Fibroblast of mammary gland (primary cell): Measurements from ENCODE around the gene CGREF1.

Source experiments
- DNase-seq: peaks from one replicate; pipeline ENCODE4 v3.0.0-alpha.2; 2010; ENCODE audit warnings: low read depth
- H3K4me3 ChIP-seq: 2 replicates; pipeline ENCODE4 v1.5.1; 2011; ENCODE audit warnings: low read depth, mild to moderate bottlenecking, low read length, moderate library complexity; ENCODE audit not compliant: control insufficient read depth
- TF ChIP-seq, protein P1 (sequence below): conservative IDR thresholded peaks from 2 replicates; pipeline ENCODE4 v1.5.1; 2011; ENCODE audit warnings: low read depth, low read length, inconsistent platforms; ENCODE audit not compliant: control insufficient read depth, insufficient read depth

CGREF1 gene, protein sequence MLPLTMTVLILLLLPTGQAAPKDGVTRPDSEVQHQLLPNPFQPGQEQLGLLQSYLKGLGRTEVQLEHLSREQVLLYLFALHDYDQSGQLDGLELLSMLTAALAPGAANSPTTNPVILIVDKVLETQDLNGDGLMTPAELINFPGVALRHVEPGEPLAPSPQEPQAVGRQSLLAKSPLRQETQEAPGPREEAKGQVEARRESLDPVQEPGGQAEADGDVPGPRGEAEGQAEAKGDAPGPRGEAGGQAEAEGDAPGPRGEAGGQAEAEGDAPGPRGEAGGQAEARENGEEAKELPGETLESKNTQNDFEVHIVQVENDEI

DNA sequence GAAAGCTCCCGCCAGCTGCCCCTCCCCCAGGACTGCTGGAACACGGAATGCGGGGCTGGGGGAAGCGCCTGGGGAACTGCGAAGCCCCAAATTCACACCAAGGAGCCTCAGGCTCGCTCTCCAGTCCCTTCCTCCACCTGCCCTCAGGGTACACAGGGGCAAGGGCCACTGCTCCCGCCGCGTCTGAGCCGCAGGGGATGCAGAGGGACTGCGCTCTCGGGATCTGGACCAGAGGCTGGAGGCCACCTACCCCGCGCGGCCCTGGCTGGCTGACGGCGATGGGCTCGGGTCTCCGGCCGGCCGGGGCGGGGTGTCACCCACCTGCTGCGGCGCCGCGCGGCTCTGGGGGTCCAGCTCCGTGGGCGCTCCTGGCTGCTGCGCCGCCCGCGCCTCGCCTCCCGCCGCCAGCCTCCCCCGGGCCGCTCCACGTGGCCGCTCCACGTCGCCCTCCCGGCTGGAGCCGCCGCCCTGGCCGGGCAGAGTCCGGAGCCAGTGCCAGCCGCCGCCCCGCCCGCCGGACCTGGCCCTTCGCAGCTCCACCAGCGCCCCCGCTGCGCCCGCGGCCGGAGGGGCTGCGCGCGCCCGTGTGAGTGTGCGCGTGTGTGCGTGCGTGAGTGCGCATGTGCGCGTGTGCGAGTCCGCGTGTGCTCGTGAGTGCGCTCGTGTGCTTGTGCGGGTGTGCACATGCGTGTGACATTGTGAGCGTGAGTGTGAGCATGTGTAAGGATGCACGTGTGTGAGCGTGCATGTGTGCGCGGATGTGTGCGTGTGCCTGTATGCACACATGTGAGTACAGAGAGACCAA lies at the start of gene CGREF1:
TSS of gene CGREF1 (minus strand) at position 604 of the 805 bp plus-strand sequence. CDS start 14,762 bp downstream, outside the sequence.
- TF ChIP-seq, protein P1, sequence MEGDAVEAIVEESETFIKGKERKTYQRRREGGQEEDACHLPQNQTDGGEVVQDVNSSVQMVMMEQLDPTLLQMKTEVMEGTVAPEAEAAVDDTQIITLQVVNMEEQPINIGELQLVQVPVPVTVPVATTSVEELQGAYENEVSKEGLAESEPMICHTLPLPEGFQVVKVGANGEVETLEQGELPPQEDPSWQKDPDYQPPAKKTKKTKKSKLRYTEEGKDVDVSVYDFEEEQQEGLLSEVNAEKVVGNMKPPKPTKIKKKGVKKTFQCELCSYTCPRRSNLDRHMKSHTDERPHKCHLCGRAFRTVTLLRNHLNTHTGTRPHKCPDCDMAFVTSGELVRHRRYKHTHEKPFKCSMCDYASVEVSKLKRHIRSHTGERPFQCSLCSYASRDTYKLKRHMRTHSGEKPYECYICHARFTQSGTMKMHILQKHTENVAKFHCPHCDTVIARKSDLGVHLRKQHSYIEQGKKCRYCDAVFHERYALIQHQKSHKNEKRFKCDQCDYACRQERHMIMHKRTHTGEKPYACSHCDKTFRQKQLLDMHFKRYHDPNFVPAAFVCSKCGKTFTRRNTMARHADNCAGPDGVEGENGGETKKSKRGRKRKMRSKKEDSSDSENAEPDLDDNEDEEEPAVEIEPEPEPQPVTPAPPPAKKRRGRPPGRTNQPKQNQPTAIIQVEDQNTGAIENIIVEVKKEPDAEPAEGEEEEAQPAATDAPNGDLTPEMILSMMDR = no peak
- peak within 1 kb of the TSS; percentile 56 for H3K4me3 ChIP-seq
- DNase-seq = no peak

DNA sequence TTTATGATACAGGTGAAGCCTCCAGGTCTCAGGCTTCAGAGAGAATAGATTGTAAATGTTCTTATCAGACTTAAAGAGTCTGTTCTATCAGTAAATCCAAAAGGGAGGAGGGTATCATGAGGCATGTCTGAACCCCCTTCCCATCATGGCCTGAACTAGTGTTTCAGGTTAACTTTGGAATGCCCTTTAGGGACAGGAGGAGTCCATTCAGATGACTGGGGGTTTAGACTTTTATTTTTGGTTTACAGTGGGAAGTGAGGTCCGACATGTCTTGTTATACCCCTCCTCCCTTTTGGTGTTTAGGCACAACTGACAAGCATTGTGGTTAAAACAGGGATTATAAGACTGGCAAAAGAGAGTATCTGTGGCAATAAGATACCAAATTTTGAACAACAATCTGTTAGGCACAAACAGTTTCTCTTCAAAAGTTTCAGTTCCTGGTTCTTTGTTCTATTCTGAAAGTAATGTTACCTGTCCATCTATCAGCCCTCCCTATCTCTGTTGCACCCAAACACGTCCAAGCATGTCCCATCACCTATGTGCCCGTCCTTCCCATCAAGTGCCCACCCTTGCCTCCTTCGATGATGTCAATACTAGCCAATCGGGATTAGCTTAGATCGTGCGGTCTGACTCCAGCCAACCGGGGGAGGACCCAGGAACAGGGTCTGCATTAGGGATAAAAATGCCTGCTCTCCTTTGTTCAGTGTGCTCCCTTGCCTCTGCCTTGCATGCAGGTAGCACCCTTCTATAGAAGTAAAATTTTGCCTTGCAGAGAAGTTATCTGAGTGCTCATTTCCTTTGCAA lies 46.2 kb upstream of the CGREF1 start:
- DNase-seq = no peak
- no peak overlapping the region for H3K4me3 ChIP-seq
- TF ChIP-seq, protein P1 = no peak

DNA sequence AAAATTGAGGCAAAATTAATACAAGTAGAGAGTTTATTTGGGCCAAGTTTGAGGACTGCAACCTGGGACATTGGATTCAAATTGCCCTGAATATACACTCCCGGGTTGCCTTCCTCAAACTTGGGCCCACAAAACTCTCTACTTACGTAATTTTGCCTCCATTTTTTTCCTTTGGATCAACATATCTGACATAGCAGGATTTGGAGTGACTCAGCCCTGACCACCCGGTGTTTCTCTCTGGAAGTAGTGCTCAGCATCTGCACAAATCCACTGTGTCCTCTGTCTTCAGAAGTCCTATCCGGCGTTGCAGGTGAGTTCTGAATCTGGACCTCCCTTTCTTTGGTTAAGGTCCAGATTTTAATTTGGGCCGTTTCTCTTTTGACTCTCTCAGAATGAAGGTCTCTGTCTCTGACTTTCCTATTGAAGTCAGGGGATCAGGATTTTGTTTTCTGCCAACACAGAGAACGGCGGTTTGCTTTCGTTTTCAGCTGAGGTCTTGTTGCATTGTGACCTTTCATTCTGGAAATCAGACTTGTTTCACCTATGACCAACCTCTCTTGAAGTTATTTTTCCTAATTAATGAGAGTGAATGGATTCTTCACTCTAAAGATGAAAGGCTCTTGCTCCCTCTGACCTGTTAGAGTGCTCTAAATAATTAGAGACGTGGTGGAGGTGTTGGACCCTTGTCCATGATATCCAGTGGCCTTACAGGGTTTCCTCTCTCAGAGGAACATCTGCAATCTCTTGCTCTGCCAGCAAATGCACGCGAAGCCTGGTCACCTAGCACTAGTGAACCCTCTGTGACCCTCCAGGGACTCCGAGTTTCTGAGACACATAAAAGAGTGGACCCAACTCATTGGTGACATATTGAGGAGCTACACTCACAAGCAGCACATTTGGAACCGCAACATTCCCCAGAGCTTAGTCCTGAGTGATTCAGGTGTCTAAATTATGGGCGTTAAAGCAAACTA lies 43.5 kb upstream of the CGREF1 start:
- TF ChIP-seq, protein P1 = no peak
- peak; percentile 26 for DNase-seq
- no peak overlapping the region for H3K4me3 ChIP-seq

DNA sequence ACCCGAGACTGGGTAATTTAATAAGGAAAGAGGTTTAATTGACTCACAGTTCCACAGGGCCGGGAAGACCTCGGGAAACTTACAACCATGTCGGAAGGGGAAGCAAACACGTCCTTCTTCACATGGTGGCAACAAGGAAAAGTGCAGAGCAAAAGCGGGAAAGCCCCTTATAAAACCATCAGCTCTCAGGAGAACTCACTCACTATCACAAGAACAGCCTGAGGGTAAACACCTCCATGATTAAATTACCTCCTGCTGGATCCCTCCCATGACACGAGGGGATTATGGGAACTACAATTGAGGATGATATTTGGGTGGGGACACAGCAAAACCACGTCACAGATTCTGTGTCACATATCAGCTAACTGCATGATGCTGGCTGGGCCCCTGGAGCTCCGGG lies 41.3 kb upstream of the CGREF1 start:
- TF ChIP-seq, protein P1 = no peak
- no peak for DNase-seq
- no peak overlapping the region for H3K4me3 ChIP-seq

DNA sequence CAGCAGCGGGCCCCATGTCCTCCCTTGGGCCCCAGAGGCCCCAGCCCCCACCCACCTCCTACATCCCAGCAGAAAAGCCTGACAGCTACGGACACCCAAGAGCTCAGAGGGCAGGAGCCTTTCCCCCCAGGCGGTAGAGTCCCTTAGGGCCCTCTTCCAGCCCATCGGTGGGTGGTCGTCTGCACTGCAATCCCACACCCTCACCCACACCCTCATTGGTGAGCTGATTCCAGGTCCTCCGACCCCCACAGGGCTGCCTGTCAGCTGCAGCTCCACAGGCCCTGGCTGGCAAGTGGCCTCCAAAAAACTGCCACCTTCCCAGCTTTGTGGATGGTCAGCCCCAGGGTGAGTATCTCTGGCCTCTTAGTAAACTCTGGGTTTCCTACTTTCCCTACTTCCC lies 40.3 kb upstream of the CGREF1 start:
- TF ChIP-seq, protein P1 = no peak
- H3K4me3 ChIP-seq = no peak overlapping the region
- DNase-seq = no peak

DNA sequence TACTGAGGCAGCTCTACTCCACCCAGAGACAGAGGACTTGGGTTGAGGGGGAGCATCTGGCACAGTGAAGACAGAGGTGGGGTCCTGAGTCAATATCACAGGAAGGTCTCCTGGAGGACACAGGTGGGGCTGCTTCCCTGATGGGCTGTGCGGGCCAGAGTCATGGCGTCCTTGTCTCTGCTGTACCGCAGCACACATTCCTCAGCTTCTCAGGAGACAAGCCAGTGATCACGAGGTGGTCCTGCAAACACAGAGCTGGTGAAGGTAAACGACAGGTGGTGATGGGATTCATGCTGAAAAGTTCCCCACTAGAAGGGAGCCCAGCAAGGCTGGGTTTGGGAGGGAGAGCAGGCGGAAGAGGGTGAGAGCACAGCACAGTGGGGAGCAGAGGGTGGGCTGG lies 39.5 kb upstream of the CGREF1 start:
- TF ChIP-seq, protein P1 = no peak
- no peak for DNase-seq
- no peak overlapping the region for H3K4me3 ChIP-seq
